ENCODE measurements around the gene PCLO.

The PCLO gene

DNA sequence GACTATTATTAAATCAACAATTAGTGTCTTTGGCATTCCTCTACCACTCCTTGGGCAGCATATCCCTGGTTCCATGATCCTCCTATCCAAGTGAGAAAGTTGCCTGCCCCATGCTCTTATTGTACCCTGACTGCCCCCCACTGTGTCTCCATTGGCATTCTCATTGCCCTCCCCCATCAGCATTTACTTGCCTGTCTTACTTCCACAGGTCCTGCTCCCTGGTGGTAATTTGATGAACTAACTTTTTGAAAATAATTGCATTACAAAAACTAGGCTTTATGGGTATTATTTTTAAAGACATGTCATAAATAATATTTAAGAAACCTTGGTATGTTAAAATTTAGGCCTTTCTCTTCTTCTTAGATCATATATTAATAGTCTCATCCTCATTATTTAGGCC lies 346.4 kb downstream of the PCLO start:
- no peak for DNase-seq

DNA sequence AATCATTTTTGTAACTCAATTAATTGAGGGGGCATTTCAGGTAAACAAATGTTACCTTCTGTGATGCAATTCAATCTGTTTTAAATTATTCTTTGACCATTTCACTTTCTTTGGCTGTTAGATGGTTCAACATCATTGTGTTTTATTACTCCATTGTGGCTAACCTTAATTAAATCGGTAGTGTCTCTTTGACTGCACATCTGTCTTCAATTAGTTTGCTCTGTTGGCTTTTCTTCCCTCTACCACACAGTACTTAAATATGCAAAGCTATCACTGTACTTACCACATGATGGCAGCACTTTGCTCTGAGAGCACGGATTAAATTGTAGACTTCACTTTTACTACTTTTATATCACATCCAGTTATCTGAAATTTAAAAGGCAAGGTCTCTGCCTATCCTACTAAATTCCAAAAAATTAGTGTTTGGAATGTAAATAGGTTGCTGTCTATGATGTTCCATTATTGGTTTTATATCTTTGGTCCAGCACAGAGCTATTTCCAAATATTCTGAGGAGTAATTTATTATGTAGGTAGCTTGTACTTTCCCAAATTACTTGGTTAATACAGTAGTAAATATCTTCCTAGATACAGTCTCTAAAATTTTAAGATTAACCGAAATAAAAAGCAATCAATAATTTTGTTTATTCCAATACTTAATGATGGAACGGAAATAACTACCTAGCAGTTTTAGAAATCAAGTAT lies 352.0 kb downstream of the PCLO start:
- DNase-seq, result no peak

DNA sequence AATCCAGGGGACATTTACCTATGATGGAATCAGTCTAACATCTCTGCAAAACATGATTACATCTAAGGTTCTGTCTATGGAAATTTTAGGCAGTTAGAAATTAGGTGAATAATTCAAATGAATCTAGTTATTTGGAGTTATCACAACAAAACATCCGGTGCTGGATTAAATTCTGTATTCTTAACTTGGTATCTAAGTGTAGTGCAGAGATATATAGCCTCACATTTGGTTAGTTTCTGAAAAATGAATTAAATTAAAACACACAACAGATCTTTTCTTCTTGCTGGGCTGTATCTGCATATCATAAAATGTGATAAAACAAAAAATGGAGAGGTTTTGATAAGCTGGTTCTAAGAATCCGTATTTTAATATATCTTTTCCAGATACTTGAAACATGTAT lies 354.1 kb downstream of the PCLO start:
- DNase-seq, result no peak

DNA sequence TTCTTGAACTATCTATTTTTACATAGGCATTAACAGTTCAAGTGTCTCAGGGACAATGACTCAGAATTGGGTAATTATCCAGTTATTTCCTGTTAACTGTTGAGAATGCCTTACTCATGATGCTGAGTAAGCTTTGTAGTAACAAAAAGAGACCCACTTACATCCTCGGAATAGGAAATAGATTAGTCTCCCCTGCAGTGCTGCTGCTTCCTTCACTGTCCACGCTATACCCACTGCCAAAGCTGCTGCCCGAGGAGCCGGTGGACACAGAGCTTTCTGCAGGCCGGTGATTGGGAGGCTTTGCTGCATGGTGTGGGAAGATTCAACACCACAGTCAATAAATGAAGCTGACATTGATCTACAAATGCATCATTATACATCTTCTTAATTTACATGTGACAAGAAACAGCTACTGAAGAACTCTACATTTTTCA lies 357.1 kb downstream of the PCLO start:
- DNase-seq, result no peak

DNA sequence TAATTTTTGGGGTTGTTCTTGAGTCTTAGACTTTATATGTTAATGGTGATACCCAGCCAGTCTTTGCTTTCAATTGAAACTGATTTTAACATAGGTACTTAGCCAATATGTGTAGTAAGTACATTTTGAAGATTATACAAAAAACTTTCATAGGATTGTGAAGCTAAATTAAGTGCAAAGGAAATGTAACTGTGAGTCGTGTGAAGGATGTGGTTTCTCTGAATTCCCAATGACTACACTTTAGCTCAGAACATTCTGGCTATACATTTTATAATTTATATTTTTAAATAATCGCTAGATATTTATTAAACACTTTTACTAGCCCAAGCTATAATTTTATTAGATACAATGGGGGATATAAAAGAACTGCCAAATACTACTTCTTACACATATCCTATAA lies 359.3 kb downstream of the PCLO start:
- no peak for DNase-seq

DNA sequence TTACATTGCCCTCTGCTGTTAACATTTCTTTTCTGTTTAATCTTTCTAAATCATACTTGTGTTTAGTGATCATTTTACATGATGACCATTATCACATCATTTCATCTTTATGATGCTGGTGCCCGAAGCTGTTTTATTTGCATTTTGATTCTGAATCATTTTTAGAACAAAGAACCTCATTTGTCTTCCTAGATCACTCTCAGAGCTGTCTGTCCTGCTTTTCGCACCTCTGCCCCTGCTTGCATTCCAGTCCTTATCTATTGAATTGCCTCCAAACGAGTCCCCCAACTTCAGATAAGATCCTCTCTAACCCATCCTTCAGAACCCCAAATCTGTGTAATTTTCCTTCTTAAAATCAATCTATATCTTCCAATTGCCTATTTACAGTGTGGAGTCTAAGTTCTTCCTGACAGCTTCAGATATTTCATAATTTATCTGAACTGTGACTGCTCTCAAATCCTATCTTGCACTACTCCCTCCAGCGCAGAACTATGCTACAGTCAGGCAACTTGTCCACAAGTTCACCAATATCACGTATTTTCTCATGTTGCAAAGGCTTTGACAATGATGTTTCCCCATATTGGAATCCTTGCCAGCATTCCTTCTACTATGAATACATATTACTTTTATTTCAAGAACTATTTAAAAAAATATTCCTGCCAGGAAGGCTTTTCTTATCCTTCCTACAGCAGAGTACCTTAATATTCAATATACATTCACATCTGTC lies 372.6 kb downstream of the PCLO start:
- DNase-seq, result no peak

DNA sequence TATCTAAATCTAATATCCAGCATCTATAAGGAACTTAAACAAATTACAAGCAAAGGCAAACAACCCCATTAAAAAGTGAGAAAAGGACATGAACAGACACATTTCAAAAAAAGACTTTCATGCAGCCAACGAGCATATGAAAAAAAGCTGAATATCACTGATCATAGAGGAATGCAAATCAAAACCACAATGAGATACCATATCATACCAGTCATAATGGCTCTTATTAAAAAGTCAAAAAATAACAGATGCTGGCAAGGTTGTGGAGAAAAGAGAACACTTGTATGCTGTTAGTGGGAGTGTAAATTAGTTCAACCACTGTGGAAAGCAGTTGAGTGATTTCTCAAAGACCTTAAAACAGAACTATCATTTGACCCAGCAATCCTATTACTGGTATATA lies 384.7 kb downstream of the PCLO start:
- DNase-seq, result no peak

DNA sequence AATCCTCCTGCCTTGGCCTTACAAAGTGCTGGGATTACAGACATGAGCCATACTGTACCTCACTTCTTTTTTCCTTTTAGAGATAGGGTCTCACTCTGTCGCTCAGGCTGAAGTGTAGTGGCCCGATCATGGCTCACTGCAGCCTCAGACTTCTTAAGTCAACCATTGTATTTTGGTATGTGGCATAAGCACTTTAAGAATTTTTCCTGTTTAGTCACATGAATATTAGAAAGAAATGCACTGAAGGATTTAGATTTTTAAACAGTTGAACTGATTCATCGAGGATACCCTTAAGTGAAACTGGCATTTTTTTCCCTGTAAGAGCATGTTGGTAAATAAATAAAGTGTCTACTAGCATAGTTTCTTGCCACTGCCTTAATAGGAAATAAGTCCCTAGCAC lies 399.8 kb downstream of the PCLO start:
- no peak for DNase-seq

DNA sequence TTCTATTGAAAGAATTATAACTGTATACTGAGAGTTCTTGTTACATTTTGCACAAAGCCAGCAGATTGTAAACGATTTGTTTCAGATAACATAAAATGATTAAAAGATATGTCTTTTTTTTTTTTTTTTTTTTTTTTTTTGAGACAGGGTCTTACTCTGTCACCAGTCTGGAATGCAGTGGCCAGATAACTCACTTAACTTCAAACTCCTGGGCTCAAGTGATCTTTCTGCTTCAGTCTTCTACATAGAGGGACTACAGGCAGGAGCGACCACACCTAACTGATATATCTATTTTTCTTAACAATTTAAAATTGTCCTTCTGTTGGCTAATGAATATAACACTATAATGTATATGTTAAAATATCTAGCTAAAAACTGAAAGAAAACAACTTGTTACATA lies 401.9 kb downstream of the PCLO start:
- DNase-seq, result no peak

DNA sequence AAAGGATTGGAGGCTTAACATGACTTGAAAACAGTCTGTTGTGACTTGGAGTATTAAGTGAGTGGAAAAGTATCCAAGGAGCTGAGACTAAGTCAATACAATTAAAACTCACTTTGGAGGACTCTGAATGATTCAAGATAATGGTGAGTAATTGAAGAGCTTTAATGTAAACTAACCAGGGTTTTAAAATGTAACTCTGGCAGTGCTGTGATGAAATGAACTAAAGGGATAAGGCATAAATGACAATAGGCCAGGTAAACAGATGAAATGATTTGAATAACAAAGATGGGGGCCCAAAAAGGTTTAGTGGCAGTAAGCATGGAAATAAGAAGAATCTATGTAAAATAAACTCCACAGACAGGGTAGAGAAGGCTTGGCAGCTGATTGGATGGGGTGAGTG lies 402.6 kb downstream of the PCLO start:
- no peak for DNase-seq

DNA sequence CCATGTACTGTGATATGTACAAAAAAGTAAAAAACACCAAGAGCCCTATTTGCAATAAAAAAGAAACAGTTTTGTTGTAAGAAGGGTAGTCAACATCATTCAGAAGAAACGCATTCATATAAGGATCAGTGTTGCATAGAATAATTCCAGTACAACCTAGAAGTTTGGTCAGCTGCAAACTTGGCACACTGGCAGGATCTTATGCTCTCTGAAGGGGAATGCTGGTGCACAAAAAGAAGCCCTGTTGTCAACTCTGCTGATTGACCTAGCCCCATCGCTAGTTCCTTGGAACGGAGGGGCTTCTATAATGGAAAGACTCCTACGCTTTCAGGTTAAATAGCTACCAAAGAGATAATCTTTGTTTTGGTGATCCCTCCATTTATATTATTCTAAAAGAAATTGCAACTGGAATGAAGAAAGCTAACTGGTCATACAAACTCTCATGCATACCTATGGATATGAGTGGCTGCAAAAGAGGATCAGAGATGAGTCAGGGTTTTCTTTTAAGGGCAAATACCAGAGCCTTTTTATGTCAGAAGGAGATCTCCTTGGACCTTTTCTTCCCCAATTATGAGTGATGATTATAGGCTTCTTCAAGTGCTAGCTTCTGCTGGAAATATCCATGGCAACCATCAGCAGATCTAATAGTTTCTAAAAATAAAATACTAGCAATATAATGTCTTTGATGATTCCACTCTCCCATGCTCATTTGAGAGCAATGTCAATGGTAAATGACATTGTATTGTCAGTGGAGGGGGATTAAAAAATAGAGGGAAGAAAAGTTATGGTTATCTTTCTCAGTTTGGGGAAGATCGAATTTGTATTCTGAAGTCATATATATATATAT lies 406.8 kb downstream of the PCLO start:
- no peak for DNase-seq

DNA sequence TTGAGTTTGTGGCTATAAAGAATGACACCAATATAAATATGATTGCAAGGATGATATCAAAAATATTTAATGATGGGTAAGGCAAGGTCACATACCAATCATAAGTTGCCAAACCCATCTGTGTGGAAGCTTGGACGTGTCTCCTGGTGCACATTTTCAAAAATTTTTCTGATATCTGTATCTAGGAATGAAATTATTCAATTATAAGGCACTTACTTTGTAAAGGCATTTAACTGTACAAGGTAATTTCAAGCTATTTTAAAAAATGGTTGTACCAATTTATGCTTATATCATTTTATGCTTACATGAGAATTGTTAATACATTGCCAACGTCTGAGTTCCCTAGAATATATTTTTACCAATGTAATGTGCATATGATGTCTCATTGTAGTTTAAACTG lies 412.7 kb downstream of the PCLO start:
- no peak for DNase-seq

DNA sequence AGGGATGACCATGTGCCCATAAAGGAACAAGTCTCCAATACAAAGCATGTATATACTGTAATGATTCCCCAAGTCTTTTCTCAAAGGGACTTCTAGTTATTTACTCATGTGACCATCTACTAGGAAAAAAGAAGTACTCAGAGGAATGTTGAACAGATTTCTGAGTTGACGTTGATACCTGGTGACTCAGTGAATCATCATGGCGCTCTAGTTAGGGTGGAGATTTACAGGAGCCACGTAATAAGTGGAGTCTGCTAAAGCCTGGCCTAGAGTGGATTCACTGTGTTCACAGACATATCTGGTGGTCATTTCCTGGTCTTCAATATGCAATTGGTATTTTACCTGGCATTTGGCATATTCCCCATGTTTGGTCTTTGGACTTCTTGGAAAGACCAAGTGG lies 416.9 kb downstream of the PCLO start:
- no peak for DNase-seq

DNA sequence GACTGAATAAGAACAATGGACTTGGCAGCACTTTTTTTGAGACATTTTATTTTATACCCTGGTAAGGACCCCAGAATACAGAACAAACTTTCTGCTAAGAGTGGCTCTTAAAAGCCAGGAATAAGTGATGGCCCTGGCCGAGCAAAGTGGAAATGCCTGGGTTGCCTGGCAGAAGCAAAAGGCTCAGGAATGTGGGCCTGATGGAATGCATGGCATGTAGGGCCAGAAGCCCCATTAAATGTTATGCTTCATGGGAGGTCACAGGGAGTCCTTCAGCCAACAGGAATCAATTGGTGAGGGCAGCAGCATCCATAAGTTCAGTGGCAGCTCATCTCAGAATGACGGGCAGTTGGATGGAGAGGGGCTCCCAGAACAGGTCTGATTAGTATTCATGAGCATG lies 417.6 kb downstream of the PCLO start:
- DNase-seq, result no peak

DNA sequence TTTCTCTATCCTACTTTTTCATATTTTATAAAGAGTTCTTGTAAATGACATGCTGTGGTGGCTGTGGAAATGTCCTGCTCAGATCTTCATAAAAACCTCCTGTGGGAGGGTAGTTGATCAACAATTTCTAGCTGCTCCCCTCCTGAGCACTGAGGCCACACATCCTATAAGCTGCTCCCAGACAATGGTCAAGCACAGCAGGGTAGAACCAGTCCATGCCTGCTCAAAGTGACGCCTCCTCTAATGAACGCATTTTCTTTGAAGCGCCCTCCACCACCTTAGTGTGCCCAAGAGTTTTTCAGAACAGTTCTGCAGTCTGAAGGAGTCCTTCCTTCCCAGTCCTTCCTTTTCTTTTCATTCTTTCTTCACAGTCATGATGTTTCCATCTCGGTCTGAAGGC lies 420.5 kb downstream of the PCLO start:
- DNase-seq, result no peak

DNA sequence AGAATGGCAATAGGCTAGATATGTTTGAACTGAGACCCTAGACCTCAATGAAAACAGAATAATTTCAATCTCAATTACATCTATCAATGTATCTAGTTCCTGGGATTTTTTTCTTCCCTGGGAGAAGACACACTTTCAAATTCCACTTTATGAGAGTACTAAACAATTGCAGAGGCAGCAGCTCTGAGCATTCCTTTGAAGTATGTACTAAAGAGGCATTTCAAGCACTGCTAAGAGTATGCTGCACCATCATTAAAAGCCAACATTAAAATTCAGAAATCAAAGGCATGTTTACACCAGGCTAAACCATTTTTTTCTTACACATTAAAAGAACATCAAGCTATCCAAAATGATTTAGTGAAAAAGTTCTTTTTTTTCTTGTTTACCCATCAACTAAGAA lies 421.2 kb downstream of the PCLO start:
- no peak for DNase-seq

DNA sequence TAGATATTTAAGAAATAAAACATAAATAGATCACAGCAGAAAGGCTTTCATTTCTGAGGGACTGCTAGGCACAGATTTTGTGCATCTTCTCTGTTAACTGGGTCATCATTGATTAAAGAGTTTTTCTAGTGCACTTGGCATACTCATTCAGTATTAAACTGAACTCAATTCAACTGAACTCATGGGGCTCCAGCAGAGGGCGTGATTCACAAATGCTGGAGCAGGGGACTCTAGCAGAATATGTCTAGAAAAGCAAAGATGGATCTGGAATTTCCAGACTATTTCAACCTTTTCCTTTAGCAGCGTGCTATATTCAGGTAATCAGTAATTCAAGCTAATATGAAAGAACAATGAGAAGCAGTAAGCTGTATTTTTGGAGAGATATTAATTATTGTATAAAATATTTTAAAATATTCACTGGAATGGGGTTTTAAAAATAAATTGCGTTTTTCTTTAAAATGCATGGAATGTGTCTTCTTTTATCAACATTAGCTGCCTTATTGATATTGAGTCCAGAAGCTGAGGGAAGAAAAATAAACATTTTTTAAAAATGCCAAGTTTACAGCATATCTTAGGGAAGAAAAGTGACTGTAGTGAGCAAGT lies 422.3 kb downstream of the PCLO start:
- DNase-seq, result no peak

DNA sequence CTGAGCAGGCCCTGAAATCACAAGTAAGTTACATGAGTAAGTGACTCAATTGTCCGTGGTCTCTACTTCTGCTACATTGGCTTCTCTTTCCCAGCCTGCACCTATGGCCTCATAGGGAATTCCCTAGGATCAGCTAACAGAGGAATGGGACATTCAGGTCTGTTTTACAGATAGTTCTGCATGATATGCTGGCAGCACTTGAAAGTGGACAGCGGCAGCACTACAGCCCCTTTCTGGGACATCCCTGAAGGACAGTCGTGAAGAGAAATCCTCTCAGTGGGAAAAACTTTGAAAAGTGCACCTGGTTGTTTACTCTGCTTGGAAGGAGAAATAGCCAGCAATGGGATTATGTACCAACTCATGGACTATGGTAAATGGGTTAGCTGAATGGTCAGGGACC lies 426.1 kb downstream of the PCLO start:
- DNase-seq, result no peak

DNA sequence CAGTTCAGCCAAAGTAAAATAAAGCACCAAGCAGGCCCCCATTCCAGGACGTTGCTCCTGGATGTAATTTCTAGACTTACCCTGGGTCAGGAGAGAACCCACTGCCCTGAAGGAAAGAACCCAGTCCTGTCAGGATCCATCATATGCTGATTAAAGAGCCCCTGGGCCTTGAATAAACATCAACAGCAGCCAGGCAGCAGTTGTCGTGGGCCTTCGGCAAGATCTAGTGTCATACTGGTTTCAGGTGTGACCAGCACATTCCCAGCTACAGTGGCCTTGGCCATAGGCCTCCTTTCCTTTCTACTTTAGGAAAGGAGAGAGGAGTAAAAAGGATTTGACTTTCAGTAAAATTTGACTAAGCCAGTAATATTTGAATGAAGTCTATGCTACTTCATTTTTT lies 430.0 kb downstream of the PCLO start:
- DNase-seq, result no peak

DNA sequence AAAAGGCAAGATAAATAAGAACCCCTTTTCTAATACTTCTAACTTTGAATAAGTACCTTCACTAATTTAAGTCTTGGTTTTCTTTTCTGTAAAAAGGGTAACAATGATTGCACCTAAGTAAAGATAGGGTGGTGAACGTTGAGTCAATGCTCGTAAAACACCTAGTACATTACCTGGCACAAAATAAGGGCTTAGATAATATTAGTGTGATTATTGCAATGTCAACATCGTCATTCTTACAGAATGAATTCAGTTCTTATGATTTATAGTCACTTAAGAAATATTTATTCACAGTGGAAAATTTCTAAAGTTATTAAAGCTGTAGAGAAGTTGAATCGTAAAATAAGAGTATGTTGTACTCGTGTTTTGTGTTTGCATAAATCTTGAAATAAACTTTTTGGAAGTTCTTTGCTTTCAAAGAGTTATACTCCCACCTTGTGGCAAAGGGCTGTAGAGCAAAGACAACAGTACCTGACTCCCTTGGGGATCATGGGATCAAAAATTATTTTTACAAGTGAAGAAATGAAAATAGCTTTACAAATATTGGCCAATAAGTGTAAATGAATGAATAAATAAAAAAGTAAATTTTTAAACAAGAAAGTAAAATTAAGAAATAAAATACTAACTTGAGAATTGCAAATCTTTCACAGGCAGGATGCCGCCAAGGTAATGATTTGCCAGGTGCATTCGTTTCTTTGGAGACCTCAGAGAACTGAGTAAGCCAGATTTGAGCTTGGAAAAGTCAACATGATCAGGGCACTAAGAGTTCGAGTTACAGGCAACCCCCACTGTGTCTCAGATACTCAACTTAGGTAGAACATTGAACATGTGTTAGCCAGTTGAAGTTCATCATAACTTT lies 433.3 kb downstream of the PCLO start:
- DNase-seq, result no peak

DNA sequence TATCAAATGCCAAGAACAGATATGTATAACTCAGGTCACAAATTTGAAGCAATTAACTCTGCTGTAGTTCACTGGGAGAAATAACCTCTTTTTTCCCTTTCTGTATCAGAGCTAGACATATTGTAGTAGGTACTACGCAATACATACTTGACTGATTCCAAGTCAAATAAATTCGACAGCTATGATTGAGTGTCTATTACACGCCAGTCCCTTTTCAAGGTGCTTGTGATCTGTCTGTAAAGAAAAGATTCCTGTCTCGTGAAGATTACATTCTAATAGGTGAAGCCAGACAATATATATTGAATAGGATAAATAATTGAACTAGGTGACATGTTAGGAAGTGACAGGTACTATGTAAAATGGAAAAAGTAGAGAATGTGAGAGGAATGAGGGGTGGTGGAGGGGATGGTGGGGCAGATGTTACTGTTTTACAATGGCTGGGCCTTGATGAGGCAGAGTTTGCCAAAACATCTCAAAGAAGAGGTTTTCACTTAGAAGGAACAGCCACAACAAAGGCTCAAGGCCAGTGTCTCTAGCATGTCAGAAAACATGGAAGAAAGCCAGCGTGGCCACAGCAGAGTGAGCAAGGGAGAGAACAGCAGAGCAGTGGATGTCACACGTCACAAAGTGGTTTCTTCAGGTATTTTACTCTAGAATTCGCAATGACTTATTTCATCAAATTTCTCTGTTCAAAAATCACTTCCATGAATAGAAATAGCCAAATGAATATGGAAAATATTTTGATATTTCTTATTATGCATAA lies 436.5 kb downstream of the PCLO start:
- DNase-seq, result no peak

DNA sequence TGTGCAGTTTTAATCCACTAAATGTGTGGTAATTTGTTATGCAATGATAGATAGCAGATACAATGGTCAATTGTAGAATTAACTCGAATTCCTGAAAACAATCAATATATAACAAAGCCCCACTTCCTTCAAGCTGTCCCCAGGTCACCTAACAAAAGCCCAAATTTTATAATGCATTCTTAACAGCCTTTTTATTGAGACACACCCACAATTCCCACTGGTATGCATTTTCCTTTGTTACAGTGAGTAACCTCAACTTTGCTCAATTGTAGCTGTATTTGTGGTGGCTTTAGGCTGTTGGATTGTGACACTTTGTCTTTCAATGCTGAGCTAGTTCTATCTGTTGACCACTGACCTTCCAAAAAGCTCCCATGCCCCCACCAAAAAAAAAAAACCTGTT lies 439.3 kb downstream of the PCLO start:
- DNase-seq, result no peak
